CD4-positive, alpha-beta T cell treated with Interferon alpha-2 for 1 hour (primary cell): Measurements from ENCODE around the gene CERK.
"Not testable (repeated sequence)": the region's sequence is repeated elsewhere in the genome, so short reads cannot be mapped to it uniquely, and the experiment has no call there.

Experiments
- DNase-seq, 2 donors: peaks; one replicate each; pipeline ENCODE4 v3.0.0-alpha.2; 2020 to 2022

CERK gene

DNA sequence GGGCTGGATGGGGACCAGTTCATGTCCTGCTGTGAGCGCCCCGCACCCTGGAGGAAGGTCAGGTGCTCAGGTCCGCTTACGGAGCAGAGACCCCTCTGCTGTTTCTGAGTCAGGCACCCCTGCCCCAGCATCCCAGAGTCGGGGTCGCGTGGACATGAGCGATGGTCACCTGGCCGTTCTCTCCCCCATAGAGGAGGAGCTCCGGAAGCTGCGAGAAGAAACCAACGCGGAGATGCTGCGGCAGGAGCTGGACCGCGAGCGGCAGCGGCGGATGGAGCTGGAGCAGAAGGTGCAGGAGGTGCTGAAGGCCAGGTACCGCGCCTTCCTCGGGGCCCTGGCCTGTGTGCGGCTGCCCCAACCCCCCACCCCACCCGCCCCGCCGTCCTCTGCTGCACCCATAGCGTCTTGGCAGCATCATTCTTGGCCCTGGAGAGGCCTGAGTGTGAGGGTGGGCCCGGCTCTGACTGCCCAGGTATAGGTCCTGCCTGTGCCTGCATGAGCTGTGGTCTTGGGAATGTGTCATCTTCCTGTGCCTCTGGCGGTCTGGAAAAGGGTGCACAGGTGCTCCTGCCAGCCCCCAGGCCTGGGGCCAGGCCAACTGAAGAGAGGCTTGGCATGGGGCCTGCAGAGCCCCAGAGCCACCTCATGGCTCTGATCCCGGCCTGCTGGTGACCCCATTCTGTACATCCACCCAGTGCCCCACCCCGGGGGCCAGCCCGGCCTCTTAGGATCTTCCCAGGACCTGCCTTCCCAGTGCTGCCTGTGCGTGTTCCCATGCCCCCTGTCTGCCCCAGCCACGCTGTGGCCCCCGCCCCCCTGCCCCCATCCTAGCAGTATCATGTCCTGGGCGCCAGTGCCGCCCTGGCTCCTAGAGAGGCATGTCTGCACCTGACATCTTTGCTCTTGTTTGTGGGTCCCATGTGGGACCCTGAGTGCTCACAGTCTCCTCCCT is 79.8 kb downstream of the CERK start:
- no peak for DNase-seq

DNA sequence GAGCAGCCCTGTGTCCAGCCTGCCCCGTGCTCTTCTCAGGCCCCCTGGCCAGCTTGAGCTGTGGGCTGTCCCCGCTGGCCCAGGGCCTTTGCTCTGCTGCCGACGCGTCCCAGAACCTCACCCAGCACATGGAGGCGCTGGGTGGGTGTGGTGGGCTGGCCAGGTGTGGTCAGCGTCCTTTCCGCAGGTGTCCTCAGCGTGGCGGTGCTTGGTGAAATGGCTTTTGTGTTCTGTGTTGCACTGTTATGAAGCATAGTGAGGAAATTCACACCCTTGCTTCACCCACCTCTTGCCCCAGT is 80.4 kb downstream of the CERK start:
- no peak for DNase-seq

DNA sequence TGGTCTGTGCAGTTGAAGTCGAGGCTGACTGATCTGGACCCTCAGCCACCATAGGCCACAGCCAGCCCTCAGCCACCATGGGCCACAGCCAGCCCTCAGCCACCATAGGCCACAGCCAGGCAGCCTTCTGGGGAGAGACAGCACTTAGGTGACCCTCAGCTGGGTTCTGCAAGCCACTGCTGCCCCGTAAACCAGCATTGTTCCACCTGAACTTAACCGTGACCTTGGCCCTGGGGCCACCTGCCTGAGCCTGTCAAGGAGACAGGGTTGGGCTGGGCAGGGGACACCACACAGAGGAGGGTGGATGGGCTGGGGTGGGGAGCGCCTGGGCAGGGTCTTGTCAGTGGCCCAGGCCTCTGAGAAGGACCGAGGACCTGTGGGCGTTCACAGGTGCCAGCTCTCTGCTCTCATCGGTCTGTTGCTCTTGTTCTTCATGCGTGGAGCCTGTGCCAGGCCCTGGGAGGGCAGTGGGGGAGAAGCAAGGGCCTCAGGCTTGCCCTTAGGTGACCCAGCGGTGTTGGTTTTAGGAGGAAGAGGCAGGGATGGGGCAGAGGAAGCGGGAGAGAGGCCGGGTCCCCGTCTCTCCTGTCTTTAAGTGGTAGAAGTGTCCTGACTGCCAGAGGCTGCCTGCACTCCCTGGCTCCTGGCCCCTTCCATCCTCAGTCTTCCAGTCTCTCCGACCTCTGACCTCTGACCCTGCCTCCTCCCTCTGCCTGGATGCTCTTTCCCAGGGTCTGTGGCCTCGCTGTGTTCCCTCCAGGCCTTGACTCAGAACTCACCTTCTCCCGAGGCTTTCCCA is 81.0 kb downstream of the CERK start:
- DNase-seq = no peak

DNA sequence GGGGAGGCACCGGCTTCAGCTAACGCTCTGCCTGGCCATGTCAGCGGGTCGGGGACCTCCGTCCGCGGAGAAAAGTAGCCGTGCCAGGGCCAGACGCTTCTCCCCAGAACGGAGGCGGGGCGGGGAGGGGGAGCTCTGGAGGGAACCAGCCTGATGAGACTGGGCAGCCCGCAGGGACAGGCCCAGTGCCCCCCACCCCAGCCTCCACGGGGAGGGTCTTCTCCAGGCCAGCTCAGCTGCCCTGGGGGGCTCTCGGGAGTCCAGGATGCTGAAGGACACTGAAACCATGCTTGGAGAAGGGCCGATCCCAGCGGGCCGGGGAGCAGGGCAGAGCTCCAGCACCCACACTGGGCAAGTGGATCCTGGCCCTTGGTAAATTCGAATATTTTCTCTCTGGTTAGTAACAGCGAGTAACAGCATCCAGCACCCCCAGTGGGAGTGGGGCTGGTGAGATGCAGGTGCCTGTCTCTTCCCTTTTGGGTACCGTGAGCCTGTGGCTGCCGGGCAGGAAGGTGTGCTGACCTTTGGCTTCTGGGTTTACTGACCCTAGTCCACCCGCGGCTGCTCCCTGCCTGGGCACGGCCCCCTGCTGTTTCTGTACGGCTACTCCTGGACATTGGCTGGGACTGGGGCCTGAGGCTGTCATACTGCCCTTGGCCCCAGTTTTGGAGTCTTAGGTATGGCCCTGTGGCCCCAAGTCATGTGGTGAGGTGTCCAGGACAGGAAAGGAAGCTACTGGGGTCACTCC is 82.0 kb downstream of the CERK start:
- no peak for DNase-seq

DNA sequence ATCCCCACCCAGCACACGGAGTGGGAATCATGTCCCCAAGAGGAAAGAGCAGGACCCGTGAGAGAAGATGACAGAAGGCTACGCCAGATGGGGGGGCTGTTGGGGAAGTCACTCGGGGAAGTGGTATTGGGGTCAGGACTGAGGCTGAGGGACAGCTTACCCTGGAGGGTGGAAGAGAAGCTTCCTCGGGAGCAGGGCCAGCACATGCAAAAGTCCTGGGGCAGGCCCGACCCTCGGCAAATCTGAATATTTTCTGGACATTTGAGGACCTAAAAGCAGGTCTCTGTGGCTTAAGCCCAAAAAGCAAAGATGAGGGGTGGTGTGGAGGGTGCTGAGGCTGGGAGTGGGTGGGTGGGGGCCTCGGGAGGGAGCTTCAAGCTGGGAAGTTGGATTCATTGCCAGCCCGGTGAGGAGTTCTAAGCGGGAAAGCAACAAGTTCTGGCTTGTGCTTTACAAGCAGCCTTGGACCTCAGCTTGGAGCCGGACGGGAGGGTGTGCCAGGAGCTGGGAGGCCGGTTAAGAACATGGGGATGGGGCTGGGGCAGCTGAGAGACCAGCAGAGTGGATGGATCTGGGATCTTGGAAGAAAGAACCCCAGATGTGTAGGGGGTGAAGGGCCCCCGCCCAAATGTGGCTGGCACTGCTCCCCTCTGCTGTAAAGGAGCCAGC is 83.0 kb downstream of the CERK start:
- DNase-seq = no peak

DNA sequence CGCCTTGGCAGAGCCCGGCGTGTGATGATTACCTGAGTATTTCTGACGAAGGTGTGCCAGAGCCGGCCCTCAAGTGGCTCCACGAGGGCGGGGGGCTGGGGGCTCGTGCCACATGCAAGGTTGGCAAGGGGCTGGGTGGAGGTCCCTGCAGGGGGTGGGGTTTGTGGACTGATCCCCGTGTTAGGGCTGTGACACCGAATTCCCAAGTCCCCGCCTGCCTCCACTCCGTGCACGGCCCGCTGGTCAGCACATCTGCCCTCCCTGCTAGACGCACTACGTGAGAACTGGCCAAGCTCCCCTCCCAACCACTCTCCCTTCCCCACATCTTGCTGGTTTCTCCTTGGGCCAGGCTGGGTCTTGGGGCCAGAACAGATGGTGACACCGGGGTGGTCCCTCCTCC is 83.6 kb downstream of the CERK start:
- DNase-seq = no peak

DNA sequence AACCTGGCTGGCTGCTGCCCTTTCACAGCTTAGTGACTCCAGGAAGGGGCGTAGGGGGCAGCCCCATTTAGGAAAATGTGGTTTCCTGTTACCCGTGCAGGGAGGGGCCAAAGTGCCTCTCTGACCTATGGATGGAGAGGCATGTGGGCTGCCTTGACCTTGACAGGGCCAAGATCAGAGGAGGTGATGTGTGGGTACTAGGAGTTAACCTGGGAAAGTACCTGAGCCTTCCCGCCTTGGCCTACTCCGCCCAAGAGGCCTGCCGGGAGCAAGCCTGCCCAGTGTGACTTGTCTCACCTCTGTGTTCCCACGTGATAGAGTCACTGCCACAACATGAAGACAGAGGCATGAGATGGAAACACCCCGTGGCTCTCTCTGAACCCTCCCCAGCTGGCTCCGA is 84.5 kb downstream of the CERK start:
- DNase-seq = peak in 1 of 2 donors; percentile 12

DNA sequence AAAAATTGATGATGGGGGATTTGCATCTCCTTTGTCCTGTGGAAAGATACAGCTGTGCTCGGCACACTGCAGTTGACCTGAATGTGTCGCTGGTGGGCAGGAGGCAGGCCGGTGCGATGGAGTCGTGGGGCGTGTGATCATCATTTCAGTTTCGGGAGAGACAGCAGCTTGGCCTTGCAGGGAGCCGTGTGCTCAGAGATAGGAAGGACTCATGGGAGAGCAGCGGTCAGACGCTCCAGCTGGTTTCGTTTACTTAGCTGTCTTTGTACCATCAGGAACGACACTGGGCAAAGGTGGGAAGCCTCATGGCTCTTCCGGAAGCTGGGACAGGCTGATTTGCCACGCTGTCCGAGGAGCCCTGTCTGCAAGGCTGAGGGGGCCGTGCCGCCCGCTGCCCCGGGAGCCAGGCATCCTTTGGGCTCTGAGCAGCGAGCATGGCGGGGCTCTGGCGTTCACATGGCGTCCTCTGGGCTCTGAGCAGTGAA is 85.2 kb downstream of the CERK start:
- no peak for DNase-seq

DNA sequence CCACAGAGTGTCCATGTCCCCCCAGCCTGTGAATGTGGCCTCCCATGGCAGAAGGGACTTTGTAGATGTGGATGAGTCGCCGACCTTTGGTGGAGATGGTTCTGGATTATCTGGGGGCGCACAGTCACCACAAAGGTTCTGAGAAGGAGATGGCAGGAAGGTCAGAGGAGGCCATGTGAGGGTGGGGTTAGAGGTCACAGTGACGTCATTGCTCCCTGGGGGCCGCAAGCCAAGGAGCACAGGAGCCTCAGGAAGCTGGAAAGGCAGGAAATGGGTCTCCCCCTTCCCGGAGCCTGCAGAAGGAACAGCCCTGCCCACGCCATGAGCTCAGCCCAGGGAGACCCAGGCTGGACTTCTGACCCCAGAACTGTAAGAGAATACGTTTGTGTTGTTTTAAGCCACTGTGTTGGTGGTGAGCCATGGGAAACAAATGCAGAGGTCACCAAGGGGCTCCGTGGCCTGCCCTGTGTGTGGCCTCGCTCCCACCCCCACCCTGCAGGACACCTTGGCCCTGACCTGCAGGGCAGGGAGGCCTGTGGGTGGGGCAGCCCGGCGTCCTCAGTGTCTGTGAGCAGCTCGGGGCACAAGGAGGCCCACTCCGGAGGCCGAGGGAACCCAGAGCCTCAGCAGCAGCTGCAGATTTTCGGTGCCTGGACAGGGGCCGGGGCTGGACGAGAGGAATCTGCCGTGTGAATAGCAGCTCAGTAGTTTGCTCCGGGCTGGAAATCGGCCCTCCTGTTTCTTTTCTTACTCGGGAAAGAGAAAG is 85.8 kb downstream of the CERK start:
- DNase-seq = no peak

DNA sequence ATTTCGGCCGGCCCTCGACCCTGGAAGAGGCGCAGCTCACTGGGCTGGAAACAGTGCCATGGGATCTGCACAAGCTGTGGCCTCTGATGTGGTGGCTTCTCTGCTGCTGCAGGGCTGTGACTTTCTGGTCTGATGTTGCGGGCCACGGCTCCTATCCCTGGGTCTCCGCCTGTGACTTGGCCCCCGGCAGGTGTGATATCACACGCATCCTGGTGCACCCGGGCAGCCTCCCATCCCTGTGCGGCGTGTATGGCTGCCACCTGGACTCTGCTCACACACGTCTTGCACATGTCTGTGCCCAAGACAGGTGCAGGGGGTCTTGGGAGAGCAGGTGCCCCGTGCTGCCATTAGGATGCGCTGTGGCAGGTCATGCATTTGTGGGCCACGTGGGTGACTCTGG is 86.7 kb downstream of the CERK start:
- DNase-seq = no peak

DNA sequence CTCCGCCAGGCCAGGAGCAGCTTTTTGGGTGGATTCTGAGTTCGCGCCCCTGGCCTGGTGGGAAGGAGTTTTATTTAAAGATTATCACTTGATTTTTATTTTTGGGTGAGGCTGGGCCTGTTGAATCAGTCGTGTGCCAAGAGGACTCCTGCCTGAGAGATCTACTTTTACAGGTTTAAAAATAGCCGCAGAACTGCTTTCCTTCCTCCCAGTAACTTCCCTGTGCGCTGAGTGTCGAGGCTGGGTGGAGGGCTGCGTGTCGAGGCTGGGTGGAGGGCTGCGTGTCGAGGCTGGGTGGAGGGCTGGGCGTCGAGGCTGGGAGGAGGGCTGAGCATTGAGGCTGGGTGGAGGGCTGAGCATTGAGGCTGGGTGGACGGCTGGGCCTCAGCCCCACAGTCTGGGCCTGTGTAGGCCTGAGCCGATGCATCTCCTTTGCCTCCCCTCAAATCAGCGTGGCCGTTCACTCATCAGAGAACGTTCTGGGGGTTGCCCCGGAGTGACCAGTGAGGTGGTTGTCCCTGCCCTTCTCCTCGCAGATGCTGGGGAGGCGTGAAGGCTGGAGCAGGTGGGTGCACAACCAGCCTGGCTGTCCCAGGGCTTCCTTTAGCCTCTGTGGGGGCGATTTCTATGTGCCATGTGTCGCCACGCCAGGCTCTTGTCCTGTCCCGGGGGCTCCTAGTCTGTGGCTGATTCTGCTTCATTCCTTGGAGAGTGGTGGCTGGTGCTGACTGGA is 87.8 kb downstream of the CERK start:
- DNase-seq = no peak

DNA sequence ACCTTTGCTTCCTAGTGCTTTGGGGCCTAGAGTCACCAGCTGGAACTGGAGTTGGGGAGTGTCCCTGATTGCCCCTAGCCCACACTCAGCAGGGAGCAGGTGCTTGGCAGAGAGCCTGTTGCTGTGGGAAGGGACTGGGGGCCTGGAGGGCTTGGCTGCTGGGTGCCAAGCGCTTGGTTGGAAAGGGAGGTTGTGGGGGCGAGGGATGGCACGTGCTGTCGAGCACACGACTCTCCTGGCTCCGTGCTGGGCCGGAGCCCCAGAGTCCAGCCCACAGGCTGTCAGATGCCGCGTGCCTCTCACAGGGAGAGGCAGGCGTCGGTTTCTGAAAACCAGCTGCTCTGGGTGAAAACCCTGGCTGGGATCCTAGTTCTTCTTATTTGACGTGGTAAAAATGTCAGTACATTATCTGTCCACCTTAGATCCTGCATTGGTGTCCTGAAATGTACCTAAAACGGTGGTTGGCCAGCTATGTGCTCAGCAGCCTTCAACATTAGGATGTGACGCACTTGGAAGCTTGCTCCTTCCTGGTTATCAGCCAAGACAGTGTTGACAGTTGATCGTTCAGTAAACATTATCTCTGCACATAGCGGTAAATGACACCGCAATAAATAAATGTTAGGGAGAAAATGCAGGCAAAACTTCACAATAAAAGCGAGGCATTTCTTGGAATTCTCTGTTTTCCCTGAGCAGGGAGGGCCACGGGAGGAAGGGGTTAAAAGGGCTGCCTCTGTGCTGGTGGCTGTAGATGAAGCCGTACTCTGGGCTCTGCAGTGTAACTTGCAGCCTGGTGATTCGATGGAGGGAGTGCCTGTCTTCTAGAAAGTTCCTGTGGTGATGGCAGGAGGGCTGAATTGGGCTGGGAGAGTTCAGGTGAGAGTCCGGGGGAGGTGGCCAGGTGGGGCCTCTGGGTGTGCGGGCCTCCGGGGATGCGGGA is 88.6 kb downstream of the CERK start:
- no peak for DNase-seq

DNA sequence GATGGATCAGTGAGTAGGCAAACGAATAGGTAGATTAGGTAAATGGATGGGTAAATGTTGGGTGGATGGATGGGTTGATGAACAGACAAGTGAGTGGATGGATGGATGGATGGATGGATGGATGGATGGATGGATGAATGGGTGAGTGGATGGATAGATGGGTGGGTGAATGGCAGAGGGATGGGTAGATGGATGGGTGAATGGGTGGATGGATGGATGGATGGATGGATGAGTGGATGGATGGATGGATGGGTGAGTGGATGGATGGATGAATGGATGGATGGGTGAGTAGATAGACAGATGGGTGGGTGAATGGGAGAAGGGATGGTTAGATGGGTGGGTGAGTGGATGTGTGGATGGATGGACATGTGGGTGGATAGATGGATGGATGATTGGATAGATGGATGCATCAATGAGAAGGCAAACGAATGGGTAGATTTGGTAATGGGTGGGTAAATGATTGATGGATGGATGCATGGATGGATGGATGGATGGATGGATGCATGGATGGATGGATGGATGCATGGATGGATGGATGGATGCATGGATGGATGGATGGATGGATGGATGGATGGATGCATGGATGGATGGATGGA is 89.7 kb downstream of the CERK start:
- not testable (repeated sequence) for DNase-seq

DNA sequence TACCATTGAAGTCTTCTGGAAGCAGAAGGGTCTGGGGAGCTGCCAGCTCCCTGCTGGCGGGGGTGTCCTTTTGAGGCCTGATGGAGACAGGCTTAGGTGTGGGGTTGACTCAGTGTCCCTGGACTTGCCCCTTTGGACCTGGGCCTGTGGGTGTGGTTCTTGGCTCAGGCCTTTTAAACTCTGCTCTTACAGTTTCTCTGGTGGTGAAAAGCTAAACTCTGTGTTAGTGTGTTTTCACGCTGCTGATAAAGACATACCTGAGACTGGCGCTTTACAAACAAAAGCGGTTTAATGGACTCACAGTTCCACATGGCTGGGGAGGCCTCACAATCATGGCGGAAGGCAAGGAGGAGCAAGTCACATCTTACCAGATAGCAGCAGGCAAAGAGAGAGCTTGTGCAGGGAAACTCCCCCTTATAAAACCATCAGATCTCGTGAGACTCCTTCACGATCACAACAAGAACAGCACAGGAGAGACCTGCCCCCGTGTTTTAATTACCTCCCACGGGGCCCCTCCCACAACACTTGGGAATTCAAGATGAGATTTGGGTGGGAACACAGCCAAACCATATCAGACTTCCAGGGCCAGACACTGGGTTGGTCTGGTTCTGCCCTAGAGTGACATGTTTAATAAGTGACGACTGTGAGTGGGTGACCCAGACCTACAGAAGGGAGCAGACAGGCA is 91.4 kb downstream of the CERK start:
- no peak for DNase-seq

DNA sequence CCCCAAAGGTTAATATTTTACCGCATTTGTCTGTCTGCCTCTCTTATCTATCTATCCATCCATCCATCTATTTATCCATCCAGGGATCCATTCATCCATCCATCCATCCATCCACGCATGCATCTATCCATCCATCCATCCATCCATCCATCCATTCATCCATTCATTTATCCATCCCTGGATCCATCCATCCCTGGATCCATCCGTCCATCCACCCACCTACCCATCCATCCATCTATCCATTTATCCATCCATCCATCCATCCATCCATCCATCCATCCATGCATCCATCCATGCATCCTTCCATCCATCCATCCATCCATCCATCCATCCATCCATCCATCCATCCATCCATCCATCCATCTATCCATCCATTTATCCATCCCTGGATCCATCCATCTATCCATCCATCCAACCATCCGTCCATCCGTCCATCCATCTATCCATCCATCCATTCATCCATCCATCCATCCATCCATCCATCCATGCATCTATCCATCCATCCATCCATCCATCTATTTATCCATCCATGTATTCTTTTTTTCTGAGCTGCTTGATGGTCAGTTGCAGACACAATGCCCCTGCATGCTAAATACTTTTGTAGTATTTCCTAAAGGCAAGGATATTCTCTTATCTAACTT is 95.1 kb downstream of the CERK start:
- DNase-seq = not testable (repeated sequence)

DNA sequence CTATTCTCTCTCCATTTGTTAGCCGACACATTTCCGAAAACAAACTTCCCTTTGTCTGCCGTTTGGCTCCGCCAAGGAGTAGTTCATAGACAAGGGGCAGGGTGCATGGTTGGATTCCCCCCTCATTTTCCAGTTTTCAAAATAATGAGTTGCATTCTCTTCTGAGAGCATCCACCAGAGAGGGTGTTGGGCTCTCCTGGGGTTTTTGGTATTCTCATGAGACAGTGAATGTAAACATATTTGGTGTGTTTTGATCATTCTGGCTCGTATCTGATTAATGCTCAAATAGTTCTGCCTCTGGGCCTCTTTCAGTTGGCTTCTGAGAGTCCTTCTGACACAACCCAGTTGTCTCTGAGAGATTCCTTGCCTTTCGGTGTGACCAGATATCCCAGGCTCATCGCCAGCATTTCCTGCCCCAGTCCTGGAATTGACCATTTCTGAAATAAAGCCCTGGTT is 96.2 kb downstream of the CERK start:
- no peak for DNase-seq

DNA sequence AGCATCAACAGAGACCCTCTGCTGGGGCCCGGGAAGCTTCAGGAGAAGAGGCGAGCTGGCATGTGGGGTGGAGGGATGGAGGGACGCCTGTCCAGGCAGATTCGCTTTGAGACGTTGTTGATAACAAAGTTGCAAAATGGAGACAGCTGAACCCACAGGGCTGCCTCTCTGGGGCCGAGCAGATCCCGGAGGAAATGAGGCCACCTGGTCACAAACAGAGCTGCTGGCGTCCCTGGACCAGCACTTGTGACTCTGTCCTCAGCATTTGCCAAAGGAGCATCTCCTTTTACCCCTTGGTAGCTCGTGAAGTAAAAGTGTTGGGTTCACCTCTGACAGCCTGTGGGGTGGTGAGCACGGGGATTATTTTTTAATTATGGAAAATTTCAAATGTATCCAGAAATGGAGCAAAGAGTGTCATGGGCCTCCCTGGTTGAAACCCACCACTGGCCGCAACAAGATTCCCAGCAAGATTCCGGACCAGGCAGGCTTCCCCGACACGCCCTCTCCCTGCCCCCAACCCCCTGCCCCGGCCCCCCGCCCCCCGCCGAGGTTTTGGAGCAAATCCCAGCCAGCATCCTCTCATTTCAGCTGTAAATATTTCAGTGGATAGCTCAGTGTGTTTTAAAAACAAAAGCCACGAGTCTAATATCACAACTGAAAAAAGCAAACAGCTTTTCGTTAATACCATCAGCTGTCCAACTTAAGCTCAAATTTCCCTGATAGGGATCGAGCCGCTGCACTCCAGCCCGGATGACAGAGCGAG is 97.6 kb downstream of the CERK start:
- no peak for DNase-seq

DNA sequence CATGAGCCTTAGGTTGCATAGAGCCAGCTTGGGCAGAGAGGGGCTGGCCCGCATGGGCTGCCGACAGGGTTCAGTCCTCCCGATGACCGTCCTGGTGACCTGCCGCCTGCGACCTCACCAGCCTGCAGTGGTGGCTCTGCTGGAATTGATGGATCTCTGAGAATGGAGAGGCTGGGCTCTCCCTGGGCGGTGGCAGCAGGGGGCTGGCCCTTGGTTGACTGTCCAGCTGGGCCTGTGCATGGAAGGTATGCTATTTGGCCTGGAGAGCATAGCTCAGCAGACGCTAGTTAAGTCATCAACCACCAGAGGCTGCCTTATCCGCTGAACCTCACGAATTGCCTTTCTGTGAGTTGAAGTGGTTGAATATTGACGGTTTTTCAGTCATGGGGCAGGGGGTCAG is 98.2 kb downstream of the CERK start:
- DNase-seq = no peak
